Measurements from ENCODE around the gene NRP1. TPM values are rescaled to one million over a fixed set of nuclear protein-coding genes. Genes with fewer than 3 reads are reported as not detected.

NRP1 gene
- total and polyA plus RNA-seq, 2 of the 8 experiments (the other 6 are each of a cell fraction or from before 2014, with no cell fraction given): 1.2 to 2.1 TPM

- TF ChIP-seq CHD7 (IDR thresholded peaks at IDR 0.05; ENCODE audit: insufficient replicate concordance, low read length) (no peak), KDM1A (IDR thresholded peaks at IDR 0.05; ENCODE audit: borderline replicate concordance, low read length) (no peak), BRCA1 (IDR thresholded peaks at IDR 0.05; ENCODE audit: low read depth, low read length) (no peak), ATF3 (IDR thresholded peaks at IDR 0.05; ENCODE audit: insufficient read depth, low read depth, low read length) (no peak), NANOG (IDR thresholded peaks at IDR 0.05; ENCODE audit: insufficient read depth, low read depth, low read length, poor library complexity, severe bottlenecking) (no peak), NRF1 (IDR thresholded peaks at IDR 0.05; ENCODE audit: low read depth, low read length) (no peak), SRF (IDR thresholded peaks at IDR 0.05; ENCODE audit: low read depth, low read length) (no peak), CEBPB (IDR thresholded peaks at IDR 0.05; ENCODE audit: low read depth, low read length) (no peak)
Measured at GRCh38 chr10:33278198-33278597, 56.3 kb downstream of the NRP1 start (continued).
